GM19351 (cell line): ENCODE measurements around the gene FAM83C.

Source experiments
- ATAC-seq: cut with Tn5 transposase; IDR thresholded peaks from one replicate; pipeline ENCODE4 v1.9.1; 2021; ENCODE audit warnings: mild to moderate bottlenecking, moderate library complexity; ENCODE audit not compliant: unreplicated experiment

FAM83C gene

DNA sequence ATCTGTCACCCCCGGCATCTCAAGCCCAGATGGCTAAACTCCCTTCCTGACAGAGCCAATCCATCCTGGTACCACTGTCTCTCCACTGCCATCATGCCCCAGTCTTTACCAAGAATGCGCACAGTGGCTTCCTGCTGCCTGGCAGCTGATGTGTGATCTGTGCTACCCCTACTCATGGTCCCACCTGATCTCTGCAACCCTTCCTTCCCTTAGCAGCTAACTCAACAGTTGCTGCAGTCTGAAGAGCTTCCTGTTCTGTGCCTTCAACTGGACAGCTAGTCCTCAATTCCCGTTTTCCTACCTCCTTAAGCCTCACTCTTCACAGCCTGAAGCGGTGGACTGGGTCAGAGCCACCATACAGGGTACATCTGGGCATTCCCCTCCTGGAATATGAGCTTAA, 7.6 kb upstream of the FAM83C start:
- no peak for ATAC-seq

- no peak for ATAC-seq
These were observed 6.0 kb upstream of the FAM83C start for GRCh38 chr20:35298264-35298663.

DNA sequence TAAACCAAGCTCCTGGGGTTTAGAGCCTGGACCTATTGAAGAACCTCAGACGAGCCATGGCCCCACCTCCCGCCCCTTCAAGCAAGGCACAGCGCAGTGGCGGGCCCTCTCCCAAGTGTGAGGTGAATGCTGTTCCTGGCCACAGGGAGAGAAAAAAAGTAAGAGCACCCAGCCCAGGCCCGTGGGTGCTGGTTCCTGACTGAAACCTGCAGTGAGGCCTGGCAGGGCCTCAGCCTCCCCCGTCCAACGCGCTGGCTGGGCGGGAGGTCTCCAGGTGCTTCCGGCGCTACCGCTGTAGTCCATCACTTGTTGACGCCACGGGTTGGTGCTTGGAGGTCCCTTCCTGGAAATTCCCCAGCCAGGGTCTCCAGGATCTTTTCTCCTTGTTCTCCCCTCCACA, 5.5 kb upstream of the FAM83C start:
- no peak for ATAC-seq

DNA sequence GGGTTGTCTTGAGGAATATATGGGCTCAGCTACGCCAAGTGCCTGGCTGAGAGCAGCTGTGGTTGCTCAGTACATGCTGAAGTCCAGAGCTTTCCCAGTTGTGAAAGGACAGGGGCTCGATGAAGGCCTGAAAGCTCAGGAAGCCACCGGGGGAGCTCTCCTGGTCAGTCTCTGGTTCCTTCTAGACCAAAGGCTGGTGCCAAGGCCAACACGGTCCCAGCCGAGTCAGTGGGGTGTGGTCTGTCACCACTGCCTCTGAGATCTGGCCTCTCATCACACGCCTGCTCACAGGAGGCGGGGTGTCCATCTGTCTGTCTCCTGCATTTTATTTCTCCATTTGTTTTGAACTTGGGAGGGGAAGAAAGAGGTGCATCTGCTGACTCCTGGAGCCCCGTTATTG, 4.9 kb upstream of the FAM83C start:
- ATAC-seq, result no peak

DNA sequence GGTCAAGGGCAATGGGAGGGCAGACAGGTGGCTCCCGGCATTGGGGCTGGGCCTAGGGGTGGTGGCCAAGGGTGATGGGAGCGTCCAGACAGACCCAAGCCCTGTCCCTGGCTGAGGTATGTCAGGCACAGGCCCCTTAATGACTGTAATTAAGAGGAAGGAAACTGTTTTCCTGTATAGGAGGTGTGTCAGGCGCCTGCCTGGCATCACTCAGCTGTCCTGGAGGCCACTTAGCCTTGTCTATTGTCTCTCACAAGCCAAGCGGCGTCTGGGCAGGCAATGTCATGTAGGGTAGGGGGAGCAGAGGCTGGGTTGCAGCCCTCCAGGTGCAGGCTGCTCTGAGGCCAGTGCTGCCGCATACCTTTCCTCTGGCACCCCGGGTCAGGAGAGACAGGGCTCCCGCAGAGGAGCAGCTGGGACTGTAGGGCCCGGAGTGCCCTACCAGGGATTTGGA, 3.9 kb upstream of the FAM83C start:
- no peak for ATAC-seq

- no peak for ATAC-seq
These were observed 3.4 kb upstream of the FAM83C start for GRCh38 chr20:35295674-35296073.

- ATAC-seq, result no peak
These were observed 2.8 kb upstream of the FAM83C start for GRCh38 chr20:35295058-35295457.

DNA sequence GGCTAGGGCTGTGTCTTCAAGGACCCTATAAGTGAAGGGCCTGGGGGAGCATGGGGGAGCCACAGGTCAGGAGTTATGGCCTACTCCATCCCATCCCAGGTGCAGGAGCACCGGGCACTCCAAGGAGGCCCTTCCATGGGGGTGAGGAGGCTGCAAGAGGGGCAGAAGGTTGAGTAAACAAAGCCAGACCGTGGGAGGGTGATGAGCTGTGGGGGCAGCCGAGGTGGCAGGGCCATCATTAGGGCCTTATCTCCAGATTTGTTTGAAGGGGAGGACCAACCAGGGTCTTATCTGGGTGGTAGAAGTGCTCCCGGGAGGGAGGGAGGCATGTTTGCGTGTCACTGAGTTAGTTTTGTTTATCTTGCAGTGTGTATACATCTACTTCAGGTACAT, 2.1 kb upstream of the FAM83C start:
- no peak for ATAC-seq

DNA sequence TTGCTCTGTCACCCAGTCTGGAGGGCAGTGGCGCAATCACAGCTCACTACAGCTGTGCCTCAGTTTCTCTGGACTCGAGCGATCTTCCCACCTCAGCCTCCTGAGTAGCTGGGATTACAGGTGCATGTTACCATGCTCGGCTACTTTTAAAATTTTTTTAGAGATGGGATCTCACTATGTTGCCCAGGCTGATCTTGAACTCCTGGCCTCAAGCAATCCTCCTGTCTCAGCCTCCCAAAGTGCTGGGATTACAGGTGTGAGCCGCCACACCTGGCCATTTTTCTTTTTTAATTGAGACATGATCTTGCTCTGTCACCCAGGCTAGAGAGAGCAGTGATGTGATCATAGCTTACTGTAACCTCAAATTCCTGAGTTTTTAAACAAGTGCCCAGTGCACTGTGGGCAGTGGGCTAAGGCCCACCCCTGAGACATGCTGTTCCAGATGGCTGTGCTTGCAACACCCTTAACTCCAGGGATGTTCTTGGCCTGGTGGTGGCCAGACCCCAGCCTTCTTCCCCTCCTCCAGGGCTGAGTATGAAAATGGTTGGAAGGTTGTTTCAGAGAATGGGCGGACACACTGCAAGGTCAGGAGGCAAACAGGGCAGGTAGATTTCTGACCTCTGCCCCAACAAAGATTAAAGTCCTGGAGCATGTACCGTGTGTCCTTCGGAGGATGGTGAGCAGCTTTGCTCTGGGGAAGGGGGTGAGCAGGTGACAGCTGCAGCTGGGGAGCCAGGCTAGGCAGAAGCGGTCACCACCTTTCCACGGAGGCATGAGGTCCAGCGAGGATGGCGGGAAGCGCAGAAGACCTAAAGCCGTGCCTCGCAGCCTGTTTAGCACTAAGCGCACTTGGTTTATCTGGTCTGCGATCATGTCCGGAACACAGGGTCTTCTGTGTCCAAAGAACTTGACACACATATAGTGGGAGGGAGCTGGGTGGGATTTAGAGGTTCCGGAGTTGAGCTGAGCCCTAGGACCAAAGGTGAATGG, 1.4 kb upstream of the FAM83C start:
- ATAC-seq, result no peak

GRCh38 chr20:35292504-35293285, 470 bp upstream of the FAM83C start:
- ATAC-seq, result no peak

DNA sequence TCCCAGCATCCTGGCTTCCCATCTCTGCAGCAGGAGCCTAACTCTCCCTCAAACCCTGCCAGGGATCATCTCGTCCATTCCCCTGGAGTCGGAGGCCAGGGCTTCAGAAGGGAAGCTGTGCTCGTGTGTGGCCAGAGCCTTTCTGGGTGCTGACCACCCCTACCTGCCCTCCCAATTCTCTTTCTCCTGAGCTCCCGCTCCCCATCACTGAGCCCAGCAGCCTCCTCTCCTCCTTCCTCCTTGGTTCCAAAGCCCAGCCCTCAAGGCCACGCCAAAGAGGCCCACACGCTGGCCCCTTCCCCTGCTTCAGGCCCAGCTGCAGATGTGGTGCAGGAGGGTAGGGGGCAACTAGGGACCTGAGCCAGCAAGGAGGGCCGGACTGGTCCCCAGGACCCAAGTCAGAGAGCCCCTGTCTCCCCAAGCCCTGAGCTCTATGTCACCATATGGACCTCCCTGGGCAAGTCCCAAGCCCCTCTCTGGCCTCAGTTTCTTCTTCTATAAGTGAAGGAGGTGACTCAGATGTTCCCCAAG, 1.3 kb downstream of the FAM83C start:
- no peak for ATAC-seq

DNA sequence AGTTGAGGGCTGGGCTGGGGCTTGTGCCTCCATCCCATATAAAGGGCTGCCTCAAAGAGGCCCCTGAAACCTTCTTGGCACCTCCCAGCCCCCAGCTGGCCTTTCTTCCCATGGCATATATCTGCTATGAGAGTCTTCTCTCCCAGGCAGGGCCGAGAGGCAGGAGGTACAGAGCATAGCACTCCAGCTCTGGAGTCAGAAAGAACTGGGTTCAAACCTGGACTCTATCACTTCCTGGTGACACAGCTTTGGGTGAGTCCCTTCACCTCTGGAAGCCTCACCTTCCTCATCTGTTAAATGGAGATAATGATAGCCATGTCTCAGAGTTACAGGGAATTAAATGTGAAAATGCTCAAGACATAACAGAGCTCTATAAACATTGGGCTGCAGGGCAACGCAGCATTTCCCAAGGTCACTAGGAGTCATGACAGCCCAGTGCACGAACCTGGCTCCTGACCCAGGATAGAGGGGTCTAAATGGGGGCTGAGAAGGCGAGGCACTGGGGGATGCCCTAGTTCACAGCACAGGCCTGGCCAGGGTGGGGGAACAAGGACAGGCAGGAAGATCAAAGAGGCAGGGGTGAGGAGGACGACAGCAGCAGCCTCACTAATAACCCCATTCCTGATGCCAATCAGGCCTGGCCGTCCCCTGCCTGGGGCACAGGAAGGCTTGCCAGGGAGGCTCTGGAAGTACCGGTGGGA, 1.9 kb downstream of the FAM83C start:
- ATAC-seq, result no peak

DNA sequence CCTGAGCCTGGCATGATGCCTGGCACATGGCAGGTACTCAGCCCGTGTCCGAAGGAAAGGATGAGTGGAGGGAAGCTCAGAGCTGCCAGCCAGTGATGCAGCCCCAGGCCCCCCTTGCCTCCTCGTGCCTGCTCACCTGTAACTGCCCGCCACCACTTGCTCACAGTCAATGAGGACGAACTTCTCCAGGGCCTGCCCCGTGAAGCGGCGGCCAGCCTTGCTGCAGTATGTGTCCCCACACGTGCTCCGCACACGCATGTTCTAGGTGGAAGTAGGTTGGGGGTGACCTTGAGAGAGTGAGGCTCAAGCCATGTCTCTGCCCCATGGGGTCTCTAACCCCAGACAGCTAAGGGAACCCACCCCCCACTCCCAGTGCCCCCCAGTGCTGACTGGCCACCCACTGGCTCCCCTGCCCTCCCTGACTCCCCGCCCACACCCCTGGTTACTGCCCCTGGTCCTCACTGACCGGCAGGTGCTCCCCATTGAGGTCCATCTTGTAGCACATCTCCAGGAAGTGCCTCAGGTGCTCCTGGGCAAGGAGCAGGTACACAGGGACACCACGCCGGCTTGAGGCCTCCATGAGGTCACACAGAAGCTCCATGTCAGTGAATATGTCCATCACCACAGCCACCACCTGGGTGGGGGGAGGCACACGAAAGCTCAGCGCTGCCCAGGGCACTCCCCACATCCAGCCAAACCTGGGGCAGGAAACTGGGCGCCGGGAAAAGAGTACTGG, 3.7 kb downstream of the FAM83C start:
- no peak for ATAC-seq

- ATAC-seq, result no peak
These were observed 4.5 kb downstream of the FAM83C start for GRCh38 chr20:35287509-35288324.

DNA sequence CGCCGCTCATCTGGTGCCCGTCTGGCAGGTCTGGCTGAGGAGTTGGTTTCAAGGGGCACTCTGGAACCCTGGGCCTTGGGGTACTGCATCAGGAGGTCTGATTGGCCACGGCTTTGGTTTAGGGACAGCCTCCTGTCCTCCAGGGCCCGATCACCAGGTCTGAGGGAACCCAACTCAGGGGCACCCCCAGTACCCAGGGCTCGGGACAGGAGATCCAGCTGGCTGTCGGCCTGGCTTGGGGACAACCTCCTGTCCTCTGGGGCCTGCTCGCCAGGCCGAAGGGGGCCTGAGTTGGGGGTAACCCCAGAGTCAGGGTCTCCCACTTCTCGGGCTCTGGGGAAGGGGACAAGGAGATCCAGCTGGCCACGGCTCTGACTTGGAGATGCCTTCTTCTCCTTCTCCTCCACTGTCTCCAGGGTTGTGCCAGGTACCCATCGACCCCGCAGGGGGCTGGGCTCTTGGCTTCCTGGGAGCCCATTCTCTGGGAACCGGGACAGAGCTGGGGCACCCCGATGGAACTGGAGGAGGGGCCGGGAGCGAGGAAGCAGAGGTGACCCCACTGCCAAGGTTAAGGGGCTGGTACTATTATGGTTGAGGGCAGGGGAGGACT, 5.2 kb downstream of the FAM83C start:
- ATAC-seq, result no peak

DNA sequence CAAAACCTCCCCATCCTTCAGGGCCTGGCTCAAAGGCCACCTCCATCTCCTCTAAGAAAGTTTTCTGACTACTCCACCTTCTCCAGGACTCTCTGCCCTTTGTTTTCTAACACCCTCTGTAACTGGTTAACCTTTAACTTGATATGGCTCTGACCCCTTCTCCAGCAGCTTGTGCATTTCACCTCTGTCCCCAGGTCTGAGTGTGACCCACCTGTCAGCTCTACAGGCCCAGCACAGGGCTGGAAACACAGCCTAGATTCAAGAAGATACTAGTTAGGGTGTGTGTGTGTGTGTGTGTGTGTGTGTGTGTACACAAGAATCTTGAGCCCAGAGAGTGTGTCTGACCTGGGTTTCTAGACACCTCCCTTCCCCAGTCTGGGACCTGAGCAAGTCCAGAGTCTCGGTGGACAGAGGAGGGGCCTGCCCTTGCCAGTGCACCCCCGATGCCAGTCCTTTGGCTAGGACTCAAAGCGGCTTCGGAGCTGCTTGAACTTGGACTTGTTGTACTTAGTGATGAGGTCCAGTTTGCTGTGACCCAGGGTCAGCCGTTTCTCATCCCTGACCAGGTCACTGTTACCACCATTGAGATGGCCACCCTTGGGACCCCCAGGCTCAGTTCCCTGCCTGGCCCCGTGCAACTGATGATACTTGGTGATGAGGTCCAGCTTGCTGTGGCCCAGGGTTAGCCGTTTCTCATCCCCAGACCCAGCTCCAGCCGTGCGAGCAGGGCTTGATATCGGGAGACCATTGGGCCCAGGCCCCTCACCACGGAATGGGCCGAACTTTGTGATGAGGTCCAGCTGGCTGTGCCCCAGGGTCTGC, 5.9 kb downstream of the FAM83C start:
- ATAC-seq, result no peak

DNA sequence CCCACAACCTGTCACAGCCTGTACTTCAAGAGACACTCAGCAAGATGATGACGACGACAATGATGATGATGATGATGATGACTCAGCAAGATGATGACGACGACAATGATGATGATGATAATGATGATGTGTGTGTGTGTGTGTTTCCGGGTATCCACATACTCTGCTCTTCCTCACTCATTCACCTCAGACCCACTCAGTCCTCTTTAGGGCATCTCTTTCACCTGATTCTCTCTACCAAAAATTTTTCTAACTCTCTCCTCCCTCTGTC, 6.5 kb downstream of the FAM83C start:
- no peak for ATAC-seq

DNA sequence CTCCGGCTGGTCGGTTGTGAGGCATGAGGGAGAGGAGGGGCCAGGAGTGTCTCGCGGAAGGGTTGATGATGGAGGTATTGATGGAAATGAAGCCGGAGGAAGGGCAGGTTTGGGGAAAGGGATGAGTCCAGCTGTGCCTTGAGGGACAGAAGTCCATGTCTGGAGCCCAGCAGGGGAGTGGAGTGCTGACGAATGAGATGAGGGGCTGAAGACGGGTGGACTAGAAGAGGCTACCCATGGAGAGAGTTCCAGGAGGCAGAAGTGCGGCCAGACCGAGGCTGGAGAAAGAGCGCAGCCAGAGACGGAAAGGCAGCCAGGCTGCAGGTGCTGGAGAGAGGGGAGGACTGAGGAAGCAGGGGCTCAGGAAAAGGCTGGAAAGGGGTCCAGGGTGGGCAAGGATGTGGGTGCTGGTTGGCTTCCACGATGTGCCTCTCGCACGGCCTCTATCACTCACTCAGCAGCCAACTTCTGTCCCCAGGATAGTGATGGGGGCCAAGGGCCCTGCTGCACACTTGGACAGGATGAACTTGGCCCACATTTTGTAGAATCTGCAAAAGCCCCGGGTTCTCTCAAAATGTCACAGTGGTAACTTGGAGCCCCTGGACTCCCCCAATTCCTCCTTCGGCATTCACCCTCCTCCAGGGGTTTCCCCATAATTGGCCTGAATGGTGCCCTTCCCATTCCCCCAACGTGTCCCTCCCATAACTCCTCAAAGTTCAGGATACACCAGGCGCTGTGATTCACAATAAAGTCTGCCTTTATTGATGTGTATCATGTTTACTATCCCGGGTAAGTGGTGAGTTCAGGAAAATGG, 7.0 kb downstream of the FAM83C start:
- no peak for ATAC-seq
